ENCODE data around the gene BRINP2.

Gene BRINP2

GRCh38 chr1:177273141-177273540, 102.4 kb downstream of the BRINP2 start:
- DNase-seq: no peak

GRCh38 chr1:177274687-177275211, 104.0 kb downstream of the BRINP2 start:
- peak; percentile 62 for DNase-seq

- no peak for DNase-seq
These were observed 105.0 kb downstream of the BRINP2 start for GRCh38 chr1:177275736-177276135.

DNA sequence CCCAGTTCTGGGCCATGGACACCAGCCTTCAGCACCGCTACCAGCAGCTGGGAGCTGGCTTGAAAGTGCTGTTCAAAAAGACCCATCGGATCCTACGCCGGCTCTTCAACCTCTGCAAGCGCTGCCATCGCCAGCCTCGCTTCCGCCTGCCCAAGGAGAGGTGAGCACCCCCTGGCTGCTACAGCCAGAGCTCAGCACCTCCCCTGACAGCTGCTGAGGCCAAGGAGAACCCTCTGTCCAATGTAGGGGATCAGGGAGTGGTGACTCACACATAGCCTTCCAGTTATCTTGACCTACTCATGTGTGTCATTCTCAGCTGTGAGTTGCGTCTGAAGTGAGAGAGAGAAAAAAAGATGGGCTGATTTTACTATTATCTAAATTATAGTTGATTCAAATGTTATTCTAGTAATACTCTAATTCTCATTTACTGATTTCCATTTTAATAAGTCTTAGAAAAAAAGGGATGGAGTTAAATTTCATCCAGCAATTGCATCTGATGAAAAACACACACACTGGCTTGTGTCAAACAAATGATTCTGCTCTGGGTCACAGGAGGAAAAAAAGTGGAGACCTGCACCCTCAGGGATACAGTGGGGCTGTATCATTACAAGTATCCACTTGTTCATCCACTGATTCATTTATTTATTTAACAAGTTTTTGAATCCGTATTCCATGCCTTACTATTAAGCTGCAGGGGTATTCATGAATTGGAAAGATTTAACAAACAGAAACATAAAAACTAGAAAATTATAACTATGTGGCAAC, 108.0 kb downstream of the BRINP2 start:
- DNase-seq: no peak

DNA sequence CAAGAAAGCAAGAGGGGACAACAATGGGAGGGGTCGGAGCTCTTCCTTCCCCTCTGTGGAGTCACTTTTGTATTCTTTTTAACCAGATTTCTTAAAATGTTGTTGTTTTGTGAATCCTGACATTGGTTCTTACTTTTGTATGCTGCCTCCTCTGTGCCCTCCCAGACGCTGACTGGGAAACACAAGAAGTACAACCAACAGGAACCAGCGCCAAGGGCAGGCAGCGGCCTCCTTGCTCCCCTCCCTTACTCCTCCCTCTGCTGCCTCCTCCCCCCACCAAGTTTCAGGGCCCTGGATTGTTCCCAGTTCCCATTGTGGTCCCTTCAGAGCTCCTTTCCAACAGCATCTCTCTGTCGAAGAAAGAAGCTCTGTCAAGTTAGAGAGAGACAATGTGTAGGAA, 111.1 kb downstream of the BRINP2 start:
- DNase-seq: no peak

DNA sequence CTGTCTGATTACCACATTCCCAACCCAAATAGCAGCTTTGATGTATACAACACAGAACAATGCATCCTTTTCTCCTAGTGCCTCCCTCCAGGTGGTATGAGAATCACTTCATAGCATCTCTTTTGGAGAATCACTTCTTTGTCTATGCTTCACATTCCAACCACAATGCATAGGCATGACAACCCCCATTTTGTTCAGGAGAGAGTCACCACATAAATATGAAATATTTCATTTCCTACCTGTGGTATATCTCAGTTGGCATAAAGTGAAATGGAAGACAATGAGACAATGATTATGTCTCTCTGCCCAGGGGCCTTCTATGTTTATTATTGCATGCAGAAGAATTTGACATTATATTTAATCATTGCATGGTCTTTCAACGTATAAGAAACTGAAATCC, 112.2 kb downstream of the BRINP2 start:
- DNase-seq: no peak

GRCh38 chr1:177283380-177283779, 112.6 kb downstream of the BRINP2 start:
- DNase-seq: no peak

GRCh38 chr1:177286396-177286795, 115.6 kb downstream of the BRINP2 start:
- no peak for DNase-seq

GRCh38 chr1:177287270-177287669, 116.5 kb downstream of the BRINP2 start:
- DNase-seq: no peak

DNA sequence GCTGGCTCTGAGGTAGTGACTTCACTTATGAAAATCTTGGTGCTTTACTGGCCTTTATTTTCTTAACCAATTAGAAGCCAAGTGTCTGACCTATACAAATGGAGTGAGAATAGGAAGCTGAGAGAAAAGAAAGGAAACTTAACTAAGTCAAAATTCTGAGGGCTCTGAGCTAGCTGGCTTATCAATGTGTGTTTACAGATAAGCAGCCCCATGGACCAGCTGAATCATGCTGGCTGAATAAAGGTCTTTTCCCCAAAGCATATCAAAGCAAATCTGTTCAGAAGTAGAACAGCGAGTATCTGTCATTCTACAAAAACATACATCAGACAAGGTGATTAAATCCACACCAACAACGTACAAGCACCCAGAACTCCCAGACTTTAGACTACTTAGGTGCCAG, 117.2 kb downstream of the BRINP2 start:
- DNase-seq: no peak

GRCh38 chr1:177289532-177289931, 118.8 kb downstream of the BRINP2 start:
- no peak for DNase-seq

- no peak for DNase-seq
These were observed 129.7 kb downstream of the BRINP2 start for GRCh38 chr1:177300431-177300830.

DNA sequence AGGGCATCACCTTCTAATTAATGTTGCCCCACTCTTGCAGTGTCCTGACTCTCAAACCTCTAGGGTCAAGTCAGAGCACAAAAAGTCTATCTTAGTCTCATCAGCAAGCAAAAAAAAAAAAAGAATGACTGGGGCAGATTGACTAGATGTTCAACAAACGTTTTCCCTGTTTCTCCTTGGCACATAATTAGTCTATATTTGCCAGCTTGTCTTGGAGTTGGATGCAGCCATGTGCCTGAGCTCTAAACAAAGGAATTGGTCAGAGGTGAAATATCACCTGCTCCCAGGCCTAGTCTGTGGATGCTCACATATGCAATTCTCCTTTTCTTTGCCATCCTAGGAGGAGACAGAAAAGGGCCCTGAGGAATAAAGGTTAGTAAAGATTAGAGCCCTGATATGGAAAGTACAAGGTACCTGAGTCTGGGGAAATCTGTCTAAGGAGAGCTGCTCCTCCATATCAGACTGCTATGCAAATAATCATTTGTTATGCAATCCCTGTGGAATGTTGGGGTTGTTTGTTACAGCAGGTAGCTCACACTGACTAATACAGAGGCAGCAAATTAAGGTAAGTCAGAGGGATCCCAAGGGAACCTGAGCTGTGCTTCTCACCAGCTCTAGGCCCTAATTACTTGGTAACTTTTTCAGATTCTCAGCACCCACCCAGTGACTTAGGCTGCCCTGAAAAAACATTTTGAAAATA, 130.8 kb downstream of the BRINP2 start:
- no peak for DNase-seq

- no peak for DNase-seq
These were observed 131.7 kb downstream of the BRINP2 start for GRCh38 chr1:177302357-177303044.

DNA sequence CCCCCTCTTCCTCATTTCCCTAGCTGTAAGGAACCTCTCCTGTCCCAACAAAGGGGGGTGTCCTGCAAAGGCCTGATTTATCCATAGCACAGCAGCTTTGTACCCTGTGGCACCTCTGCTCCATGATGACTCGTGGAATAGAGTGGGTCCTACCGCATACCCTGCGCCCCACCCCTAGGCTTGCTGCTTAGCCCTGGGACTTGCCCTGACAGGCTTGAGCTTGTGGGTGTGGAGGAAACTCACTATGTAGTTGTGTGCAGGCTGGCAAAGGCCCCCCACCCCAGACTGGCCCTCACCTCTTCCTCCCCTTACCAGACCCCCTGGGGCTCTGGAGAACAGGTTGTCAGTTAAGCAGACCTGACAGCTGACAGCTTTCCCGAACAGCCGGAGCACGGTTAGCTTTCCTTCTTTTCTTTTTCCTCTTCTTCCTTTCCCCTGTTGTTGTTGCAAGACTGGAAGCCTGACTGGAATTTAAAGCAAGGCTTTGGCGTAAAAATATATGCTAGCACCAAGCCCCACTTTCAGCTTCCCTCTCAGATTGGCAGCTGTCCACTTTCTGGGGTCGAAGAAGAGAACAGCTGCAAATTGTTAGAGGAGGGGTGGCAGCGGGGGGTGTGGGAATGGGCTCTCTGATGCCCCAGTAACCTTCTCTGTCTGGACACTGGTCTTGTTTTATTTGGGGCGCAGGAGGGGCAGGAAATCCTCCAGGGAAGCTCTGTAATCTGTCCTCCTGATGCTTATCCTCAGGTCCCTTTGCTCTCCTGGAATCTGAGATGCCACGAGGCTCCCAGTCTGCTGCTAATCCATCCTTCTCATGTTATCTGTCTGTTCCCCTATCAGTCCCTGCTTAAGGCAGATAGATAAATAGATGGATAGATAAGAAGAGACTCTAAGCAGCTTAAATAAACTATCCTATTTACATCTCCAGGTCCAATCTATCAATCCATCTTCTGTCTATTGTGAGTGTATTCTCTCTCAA, 134.6 kb downstream of the BRINP2 start:
- DNase-seq: no peak

- DNase-seq: no peak
These were observed 135.3 kb downstream of the BRINP2 start for GRCh38 chr1:177306019-177306415.

DNA sequence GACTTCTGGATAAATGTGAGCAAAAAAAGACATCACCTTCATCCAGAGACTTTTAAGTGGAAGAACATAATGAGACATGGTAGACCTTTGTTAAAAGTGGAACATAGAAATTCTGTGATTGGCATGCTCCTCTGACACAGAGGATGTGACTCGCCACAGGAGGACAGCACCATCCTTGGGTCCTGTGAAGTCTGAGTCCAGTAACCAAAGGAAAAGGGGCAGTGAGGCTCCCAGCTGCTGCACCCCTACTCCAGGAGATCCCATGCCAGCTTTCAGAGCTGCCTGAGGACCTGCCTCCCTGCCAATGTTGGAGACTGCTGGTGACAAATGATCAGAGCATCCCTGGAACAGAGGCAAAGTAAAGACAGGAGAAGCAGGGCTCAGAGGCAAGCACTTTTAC, 136.2 kb downstream of the BRINP2 start:
- DNase-seq: no peak

GRCh38 chr1:177307771-177308170, 137.0 kb downstream of the BRINP2 start:
- no peak for DNase-seq

- no peak for DNase-seq
These were observed 139.1 kb downstream of the BRINP2 start for GRCh38 chr1:177309880-177310279.

GRCh38 chr1:177310326-177310725, 139.6 kb downstream of the BRINP2 start:
- no peak for DNase-seq

DNA sequence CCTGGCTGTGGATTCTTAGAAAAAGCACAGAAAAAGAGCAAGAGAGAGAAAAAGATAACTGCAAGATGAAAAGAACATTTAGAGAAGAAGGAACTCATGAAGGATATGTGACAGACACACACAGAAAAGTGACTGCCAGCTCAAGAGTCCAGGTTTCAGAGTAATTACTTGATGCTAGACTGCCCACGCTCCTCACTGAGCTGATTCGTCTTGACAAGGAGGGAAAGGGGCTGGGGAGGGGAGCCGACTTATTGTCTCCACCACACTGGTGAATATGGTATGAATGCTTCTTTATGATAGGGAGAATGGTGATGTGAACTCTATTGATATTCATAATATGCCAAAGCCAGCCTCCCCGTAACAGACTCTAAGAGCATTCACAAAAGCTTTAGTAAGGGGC, 140.4 kb downstream of the BRINP2 start:
- no peak for DNase-seq

DNA sequence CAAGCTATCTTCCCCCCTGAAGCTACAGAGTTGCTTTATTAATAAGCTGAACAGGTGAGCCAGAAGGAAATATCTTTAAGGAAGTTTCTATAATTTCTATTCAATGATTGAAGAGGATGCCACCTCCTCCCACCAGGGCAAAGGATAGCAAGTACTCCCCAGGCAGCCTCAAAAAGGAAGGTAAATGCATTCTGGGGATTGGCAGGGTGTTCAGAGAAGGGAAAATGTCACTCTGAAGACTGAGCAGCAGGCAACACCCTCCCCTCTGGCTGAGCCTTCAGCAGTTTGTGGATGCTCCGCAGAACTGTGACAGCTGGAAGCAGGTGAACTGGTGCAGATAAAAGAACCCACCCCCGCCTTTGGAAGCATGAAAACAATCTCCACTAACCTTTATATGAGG, 140.8 kb downstream of the BRINP2 start:
- no peak for DNase-seq

Data from right forelimb (tissue), 1 donor.